Sciatic nerve (tissue), 2 donors: ENCODE results near the gene LEF1. TPM values are rescaled to one million over a fixed set of nuclear protein-coding genes. Genes with fewer than 3 reads are reported as not detected.

ENCODE experiments used
- ATAC-seq: fragments of 200-7000 bp; cut with Tn5 transposase; one replicate; pipeline ENCODE4 v1.9.1; 2020; ENCODE audit warnings: mild to moderate bottlenecking, moderate library complexity
- DNase-seq: peaks from one replicate; pipeline ENCODE4 v3.0.0-alpha.2; 2020; ENCODE audit warnings: low spot score
- intact Hi-C: fragments of 100-400 bp; cut with DNase I; formaldehyde crosslinking; loops from one replicate; pipeline ENCODE4 v1.14.2; 2022
- total RNA-seq: library from RNA; stranded (reverse); fragmentation: NEBNext Ultra II Directional; extraction: Animal tissue kit (Norgen Biotek cat#: 25700); gene quantifications from one replicate; pipeline ENCODE4 v1.2.1, GENCODE V29; 2021
- donor health status: DM: no; HTN: no; CAD: no.
- donor health status: DM: no; HTN: no; CAD: no.

LEF1 gene
- total RNA-seq, 1 donor from 2014 or later, result 10.7 TPM

DNA sequence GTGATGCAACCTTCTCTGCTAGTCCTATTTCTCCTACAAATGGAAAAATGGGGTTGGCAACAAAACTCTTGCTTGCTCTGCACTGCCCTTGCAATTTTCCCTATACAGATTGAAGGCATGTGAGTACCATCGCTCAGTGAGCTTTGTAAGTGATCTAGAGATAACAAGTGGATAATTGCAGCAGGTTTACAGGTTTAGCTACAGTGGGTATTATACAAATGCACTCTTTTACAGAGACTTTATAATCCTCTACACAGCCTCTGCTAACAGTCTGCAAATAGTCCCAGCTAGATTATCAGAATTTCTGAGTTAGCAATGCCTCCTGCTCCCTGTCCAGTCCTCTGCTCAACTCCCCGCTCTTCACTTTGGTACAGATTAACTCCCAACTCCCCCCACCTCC, 11.1 kb downstream of the LEF1 start:
- no peak for ATAC-seq
- intact Hi-C loops, result no loop called here
- DNase-seq, result no peak

DNA sequence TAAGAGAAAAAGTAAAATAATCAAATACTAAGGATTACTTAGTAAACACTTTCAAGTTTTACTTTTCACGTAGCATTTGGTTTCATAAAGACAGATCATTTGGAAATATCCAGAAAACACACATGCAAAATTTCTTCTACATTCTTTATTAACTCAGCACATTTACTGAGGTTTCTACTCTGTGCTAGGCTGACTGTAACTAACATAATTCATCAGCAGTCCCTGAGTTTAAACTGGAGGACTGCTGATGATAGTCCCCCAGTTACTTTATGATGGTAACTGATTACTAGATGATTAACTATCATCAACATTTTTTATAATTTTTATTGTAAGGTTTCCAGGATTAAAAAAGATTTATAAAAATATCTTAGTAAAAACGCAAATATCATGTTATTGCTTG, 12.3 kb downstream of the LEF1 start:
- ATAC-seq, result no peak
- no peak for DNase-seq
- intact Hi-C loops, result no loop called here

DNA sequence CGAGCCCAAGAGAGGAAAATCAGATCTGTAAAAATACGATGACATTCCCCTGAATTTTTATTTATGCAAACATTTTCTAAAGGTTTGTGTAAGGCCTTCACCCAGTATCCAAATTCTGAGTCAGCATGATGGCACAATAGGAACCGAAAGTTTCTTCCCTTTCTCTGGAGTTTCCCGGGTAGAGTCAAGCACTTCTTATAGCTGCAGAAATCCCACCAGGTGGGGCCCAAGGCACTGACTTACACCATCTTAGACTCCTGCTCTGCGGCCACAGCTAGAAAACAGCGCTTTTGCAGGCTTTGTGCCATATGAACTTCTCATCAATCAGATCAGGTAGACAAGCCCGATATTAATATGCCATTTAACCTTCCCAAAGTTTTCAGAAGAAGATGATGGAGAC, 13.4 kb downstream of the LEF1 start:
- intact Hi-C loops, result no loop called here
- ATAC-seq (peak; percentile 75), DNase-seq (no peak)

DNA sequence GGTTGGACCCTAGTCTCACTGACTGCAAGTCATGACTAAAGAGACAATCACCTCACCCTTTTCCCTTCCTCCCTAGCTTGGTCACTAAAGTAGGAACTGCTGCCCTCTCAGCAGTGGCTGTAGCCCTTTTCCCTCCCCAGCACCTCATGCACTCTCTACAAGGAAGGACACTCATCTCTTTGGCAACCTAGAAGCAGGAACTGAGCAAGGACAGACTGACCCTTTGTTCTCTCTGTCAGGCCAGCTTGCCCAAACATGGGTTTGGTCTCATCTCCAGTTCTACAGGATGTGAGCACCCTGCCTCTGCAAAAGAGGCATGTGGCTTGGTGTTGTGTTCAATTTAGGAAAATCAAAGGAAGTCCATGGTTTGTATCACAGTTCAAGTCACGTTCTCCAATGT, 15.8 kb downstream of the LEF1 start:
- intact Hi-C loops, result no loop called here
- ATAC-seq (no peak), DNase-seq (no peak)

DNA sequence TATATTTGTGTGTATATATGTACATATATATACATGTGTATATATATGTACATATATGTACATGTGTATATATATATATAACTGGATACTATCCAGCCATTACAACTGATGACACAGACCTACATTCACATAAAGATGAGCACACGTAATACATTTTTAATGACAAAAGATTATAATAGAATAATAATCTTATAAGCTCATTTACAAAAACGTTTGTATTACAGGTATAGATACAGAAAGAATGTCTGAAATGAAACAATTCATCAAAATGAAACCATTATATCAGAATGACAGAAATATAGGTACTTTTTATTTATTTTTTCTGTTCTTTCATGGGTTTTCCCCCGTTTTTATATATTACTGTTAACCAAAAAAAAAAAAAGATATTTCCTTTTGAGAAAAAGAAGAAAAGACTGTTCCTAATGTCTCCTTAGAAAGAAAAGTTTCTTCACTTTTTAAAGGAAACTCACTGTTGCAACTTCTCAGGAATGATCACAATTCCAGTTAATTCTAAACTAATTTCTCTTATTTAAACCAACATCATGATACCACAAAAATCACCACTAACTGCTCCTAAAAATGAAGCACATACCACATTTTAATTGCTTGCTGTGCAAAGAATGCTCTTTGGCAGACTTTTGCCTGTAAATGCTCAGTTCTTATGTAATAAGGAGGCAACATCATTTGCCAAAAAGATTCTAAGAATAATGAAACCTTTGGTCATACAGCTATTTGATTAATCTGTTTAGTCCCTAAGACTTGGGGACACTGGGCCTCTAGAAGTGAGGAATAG, 18.9 kb downstream of the LEF1 start:
- ATAC-seq (no peak), DNase-seq (no peak)
- intact Hi-C loops, result no loop called here

GRCh38 chr4:108148316-108148715, 20.4 kb downstream of the LEF1 start:
- intact Hi-C loops, result no loop called here
- ATAC-seq (no peak), DNase-seq (no peak)

GRCh38 chr4:108146819-108147218, 21.9 kb downstream of the LEF1 start:
- no peak for DNase-seq
- intact Hi-C loops, result no loop called here
- no peak for ATAC-seq

GRCh38 chr4:108146336-108146735, 22.4 kb downstream of the LEF1 start:
- ATAC-seq (no peak), DNase-seq (no peak)
- intact Hi-C loops, result no loop called here

- DNase-seq (no peak), ATAC-seq (no peak)
- intact Hi-C loops, result no loop called here
These were observed 24.3 kb downstream of the LEF1 start for GRCh38 chr4:108144451-108144850.

DNA sequence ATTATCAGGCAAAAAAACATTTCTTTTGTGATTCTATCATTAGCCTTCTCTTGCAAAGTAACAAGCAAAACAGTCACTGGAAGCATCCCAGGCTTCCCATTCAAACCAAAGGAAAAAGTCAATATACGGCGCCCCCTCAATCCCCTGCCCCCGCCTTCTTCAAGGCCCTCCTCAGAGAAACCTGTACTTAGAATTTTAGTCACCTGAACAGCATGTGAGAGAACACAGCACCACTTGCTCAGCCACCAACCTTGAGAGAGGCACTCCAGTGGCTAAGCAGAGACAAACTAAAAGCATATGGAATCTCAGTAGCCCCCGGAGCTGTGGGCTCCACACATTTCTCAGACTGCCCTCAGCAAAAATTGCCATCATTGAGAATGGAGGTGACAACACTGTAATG, 25.2 kb downstream of the LEF1 start:
- DNase-seq (no peak), ATAC-seq (no peak)
- intact Hi-C loops, result no loop called here

GRCh38 chr4:108142870-108143269, 25.9 kb downstream of the LEF1 start:
- DNase-seq, result no peak
- ATAC-seq, result no peak
- intact Hi-C loops, result no loop called here

DNA sequence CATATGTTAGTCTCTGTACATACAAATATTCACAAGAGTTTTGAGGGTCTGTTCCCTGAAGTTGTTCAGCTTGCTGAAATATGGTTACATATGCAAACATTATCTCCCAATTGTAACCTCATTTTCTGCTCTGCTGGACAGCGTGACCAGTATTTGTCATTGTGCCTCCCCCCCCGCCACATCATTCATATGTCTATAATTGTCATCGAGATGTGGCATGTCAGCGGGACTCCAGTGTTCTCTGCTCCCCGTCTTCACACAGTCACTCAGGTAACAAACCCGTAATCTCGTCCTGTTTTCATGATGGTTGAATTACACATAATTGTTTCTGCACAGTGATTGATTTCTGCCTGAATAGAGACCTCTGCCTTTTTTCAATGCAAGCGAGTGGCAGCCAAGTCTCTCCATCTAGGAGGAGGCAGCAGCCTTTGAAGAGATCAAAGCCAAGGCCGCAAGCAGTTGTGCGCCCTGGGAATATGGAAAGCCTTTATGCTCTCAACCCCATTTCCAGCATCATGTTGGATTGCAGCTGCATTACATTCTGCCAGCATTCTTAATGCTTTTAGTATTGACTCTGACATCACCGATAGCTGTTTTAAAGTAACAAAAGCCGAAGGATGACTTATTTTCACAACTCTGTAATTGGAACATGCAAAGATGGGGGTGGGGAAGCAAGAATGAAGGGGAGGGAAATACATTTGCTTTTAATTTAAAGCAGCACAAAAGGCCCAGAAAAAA, 27.4 kb downstream of the LEF1 start:
- ATAC-seq, result no peak
- DNase-seq, result no peak
- intact Hi-C loops, result no loop called here

GRCh38 chr4:108140328-108140727, 28.4 kb downstream of the LEF1 start:
- ATAC-seq (no peak), DNase-seq (no peak)
- intact Hi-C loops, result no loop called here

- intact Hi-C loops, result no loop called here
- ATAC-seq (no peak), DNase-seq (no peak)
These were observed 29.6 kb downstream of the LEF1 start for GRCh38 chr4:108139089-108139488.

GRCh38 chr4:108135549-108136209, 33.1 kb downstream of the LEF1 start:
- no peak for DNase-seq
- no peak for ATAC-seq
- intact Hi-C loops, result no loop called here

GRCh38 chr4:108130955-108131354, 37.8 kb downstream of the LEF1 start:
- intact Hi-C loops, result no loop called here
- no peak for ATAC-seq

DNA sequence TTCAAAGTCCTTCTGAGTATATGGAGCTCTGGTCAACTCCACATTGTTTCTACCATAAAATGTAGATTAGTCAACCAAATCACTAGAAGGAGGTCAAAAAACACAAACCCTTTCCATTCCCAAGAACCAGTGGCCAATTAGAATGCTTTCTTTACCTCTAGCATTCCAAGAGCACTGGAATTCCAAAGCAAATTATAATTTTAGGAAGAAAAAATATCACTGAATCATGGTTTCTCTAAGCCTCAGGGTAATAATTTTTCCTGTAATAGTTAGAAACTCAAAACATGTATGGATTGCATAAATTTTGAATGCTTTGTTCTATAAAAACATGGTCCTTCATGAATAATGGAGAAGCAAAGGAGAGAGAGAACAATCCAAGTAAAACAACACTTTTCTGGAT, 39.5 kb downstream of the LEF1 start:
- DNase-seq, result no peak
- ATAC-seq, result no peak
- intact Hi-C loops, result no loop called here

More at GRCh38 chr4:108130955-108131354, 37.8 kb downstream of the LEF1 start:
- no peak for DNase-seq

DNA sequence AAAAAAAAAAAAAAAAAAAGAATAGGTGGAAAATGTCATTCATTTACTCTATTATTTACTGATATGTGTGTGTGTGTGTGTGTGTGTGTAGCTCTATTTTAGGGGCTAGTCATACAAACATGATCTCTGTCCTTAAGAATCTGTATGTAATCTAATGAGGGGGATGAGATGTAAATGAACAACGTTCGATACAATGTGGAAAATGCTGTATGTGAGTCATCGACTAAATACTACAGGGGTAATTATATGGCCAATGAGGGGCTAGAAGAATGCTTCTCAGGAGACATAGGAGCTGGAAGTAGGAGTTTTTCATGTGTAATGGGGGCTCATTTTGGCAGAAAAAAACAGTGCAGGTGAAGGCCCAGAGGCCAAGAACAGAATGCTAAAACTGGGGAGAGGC, 41.9 kb downstream of the LEF1 start:
- ATAC-seq (no peak), DNase-seq (no peak)
- intact Hi-C loops, result no loop called here

- ATAC-seq (no peak), DNase-seq (no peak)
- intact Hi-C loops, result no loop called here
These were observed 47.9 kb downstream of the LEF1 start for GRCh38 chr4:108120789-108121188.

- intact Hi-C loops, result no loop called here
- DNase-seq (no peak), ATAC-seq (no peak)
These were observed 49.4 kb downstream of the LEF1 start for GRCh38 chr4:108119199-108119800.
